ENCODE data around the gene NR1D1.
A peak's percentile ranks its signal among the peaks of the same experiment; 100 is the strongest.

Gene NR1D1

GRCh38 chr17:40112718-40113109 is 12.3 kb upstream of the NR1D1 start:
- H3K4me3 ChIP-seq (replicated peaks; ENCODE audit: insufficient read depth, low read length), result no peak overlapping the region
- DNase-seq (ENCODE audit: low read depth in 1 of 2, low spot score in 1 of 2), result no peak
- TF ChIP-seq REST (IDR thresholded peaks at IDR 0.05; ENCODE audit: insufficient replicate concordance, low read depth), result no peak
- no peak for TF ChIP-seq SPI1 (IDR thresholded peaks at IDR 0.05; ENCODE audit: borderline replicate concordance, low read depth)
- no peak for TF ChIP-seq POLR2AphosphoS5 (IDR thresholded peaks at IDR 0.05; ENCODE audit: low read depth)
- TF ChIP-seq CTCF (IDR thresholded peaks at IDR 0.05; ENCODE audit: insufficient read depth, low read length), result no peak
- no peak for TF ChIP-seq GABPA (IDR thresholded peaks at IDR 0.05; ENCODE audit: low read depth)
- no peaks in the 10 kb centered on the region for H3K27me3 ChIP-seq (ENCODE audit: insufficient read depth, poor library complexity, severe bottlenecking)
- H3K27ac ChIP-seq (replicated peaks), result no peak overlapping the region; the same call in 1 of the 2 replicates

GRCh38 chr17:40112191-40112711 is 11.9 kb upstream of the NR1D1 start:
- Histone ChIP-seq H3K4me3 (replicated peaks; ENCODE audit: insufficient read depth, low read length) (no peak overlapping the region), H3K27ac (replicated peaks) (peak overlapping the region; percentile 38), H3K27me3 (ENCODE audit: insufficient read depth, poor library complexity, severe bottlenecking) (no peaks in the 10 kb centered on the region)
- TF ChIP-seq POLR2AphosphoS5 (IDR thresholded peaks at IDR 0.05; ENCODE audit: low read depth) (no peak), CTCF (IDR thresholded peaks at IDR 0.05; ENCODE audit: insufficient read depth, low read length) (no peak), SPI1 (IDR thresholded peaks at IDR 0.05; ENCODE audit: borderline replicate concordance, low read depth) (no peak)
- no peak for DNase-seq (ENCODE audit: low read depth in 1 of 2, low spot score in 1 of 2)

DNA sequence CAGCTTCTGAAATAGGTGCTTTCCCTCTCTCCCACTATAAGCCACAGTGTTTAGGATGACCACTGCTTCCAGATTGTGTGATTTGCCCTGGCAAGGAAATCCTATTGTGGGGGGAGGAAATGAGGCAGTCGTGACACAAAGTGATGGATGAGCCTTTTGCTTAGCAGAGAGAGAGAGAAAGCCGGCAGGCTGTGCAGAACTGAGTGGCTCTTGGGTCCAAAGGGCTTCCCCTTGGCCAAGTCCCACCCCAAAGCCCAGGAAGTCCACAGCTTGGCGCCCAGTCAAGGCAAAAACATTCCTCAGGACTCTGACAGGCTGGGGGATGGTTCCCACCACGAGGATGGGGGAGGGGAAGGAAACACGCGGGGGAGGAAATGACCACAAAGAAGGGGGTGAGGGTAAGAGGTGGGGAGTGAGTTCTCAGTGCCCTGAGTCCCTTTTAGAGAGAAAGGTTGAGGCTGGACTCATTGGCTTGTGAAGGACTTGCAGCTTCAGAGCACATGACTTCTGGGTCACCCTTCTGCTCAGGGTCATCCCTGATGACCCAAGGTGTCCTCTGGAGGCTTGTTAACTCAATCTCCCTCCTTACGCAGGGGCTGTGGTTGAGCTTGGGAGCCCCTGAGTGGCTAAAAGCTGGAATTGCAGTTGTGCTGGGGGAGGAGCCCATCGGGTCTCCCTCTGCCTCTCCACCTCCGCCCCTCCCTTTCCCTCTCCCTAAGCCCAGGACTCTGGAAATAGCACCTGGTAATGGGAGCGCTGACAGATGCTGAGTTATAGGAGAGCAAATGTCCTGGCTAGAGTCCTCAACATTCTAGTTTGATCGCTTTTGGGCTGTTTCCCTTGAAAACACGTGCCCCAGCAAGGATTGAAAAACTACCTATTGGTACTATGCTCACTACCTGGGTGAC is 11.1 kb upstream of the NR1D1 start:
- DNase-seq (ENCODE audit: low read depth in 1 of 2, low spot score in 1 of 2), result peak in 1 of 2 experiments; percentile 89
- Histone ChIP-seq H3K27ac (replicated peaks) (peak overlapping the region; percentile 38), H3K27me3 (ENCODE audit: insufficient read depth, poor library complexity, severe bottlenecking) (no peaks in the 10 kb centered on the region), H3K4me3 (replicated peaks; ENCODE audit: insufficient read depth, low read length) (no peak overlapping the region)
- peak; percentile 86 for TF ChIP-seq CTCF (IDR thresholded peaks at IDR 0.05; ENCODE audit: insufficient read depth, low read length)
- no peak for TF ChIP-seq REST (IDR thresholded peaks at IDR 0.05; ENCODE audit: insufficient replicate concordance, low read depth)
- TF ChIP-seq GABPA (IDR thresholded peaks at IDR 0.05; ENCODE audit: low read depth), result no peak
- no peak for TF ChIP-seq SPI1 (IDR thresholded peaks at IDR 0.05; ENCODE audit: borderline replicate concordance, low read depth)
- 0 out of 2 replicates have a peak, but pooled peaks have one; percentile 40 for TF ChIP-seq POLR2AphosphoS5 (IDR thresholded peaks at IDR 0.05; ENCODE audit: low read depth)

All from HL-60 (cell line).